ENCODE data around the gene FAM13A.
"Not testable (repeated sequence)": the region's sequence is repeated elsewhere in the genome, so short reads cannot be mapped to it uniquely, and the experiment has no call there.

FAM13A gene
- total RNA-seq: 0.78 to 62.7 (median 32.9) reads per million in 17 experiments

GRCh38 chr4:89056953-89057398 is at the start of gene FAM13A:
TSS of gene FAM13A (minus strand) at chr4:89057185. CDS start at chr4:89056964, 221 bp downstream.
- peak; percentile 32 to 72 (median 61) for DNase-seq

- no peak for DNase-seq
These were observed 48.7 kb upstream of the FAM13A start for GRCh38 chr4:89105726-89106125.

GRCh38 chr4:89101256-89102161 is 44.5 kb upstream of the FAM13A start:
- DNase-seq: peak in 3 of 4 experiments; percentile 27 to 45 (median 34)

GRCh38 chr4:89100853-89101252 is 43.9 kb upstream of the FAM13A start:
- DNase-seq: no peak

- DNase-seq: peak in 2 of 4 experiments; percentile 5 to 6
These were observed 42.5 kb upstream of the FAM13A start for GRCh38 chr4:89099471-89099870.

GRCh38 chr4:89099034-89099433 is 42.0 kb upstream of the FAM13A start:
- peak in 1 of 4 experiments; percentile 20 for DNase-seq

- no peak for DNase-seq
These were observed 21.3 kb upstream of the FAM13A start for GRCh38 chr4:89078300-89078699.

- peak in 2 of 4 experiments; percentile 43 to 49 for DNase-seq
These were observed 20.8 kb upstream of the FAM13A start for GRCh38 chr4:89077761-89078160.

- no peak for DNase-seq
These were observed 15.9 kb upstream of the FAM13A start for GRCh38 chr4:89072921-89073320.

GRCh38 chr4:89071311-89071710 is 14.3 kb upstream of the FAM13A start:
- DNase-seq: no peak

GRCh38 chr4:89070041-89070440 is 13.1 kb upstream of the FAM13A start:
- DNase-seq: no peak

GRCh38 chr4:89069481-89069880 is 12.5 kb upstream of the FAM13A start:
- DNase-seq: peak in 1 of 4 experiments; percentile 22

- DNase-seq: no peak
These were observed 10.4 kb upstream of the FAM13A start for GRCh38 chr4:89067417-89067816.

GRCh38 chr4:89064848-89065247 is 7.9 kb upstream of the FAM13A start:
- DNase-seq: no peak

- not testable (repeated sequence) for DNase-seq
These were observed 859 bp upstream of the FAM13A start for GRCh38 chr4:89057844-89058243.

GRCh38 chr4:89056292-89056952 is 563 bp downstream of the FAM13A start:
- DNase-seq: no peak

GRCh38 chr4:89055157-89056080 is 1.6 kb downstream of the FAM13A start:
- peak in 3 of 4 experiments; percentile 5 to 29 (median 23) for DNase-seq

- DNase-seq: no peak
These were observed 2.4 kb downstream of the FAM13A start for GRCh38 chr4:89054627-89055026.

- DNase-seq: no peak
These were observed 7.1 kb downstream of the FAM13A start for GRCh38 chr4:89049853-89050252.

GRCh38 chr4:89048906-89049601 is 7.9 kb downstream of the FAM13A start:
- no peak for DNase-seq

GRCh38 chr4:89044147-89044900 is 12.7 kb downstream of the FAM13A start:
- no peak for DNase-seq
